ENCODE results near the gene IFI27L2.

IFI27L2 gene

DNA sequence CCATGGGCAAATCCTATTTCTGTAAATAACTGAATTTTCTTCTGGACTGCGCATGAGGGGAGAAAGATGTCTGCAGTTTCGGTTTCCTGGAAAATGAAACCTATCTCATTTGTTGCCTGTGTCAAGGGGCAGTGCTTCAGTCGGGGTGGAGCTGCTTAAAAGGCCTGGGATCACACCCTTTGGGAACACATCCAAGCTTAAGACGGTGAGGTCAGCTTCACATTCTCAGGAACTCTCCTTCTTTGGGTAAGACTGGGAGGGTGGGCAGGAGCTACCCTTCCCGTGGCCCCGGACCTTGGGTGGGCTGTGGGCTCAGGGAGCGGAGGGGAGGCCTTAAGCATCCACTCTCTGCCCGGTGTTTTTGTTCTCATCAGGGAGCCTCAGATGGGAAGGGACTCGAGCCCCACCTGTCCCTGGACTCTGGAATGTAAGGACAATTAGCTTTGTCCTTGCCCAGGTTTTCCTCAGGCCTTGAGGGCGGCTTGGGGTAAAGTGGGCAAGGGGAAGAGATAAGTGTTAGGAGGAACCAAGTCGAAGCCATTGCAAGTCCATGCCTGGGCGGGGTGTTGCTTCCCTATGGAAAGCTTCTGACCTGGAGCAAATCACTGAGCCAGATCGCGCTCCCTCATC, 18.7 kb downstream of the IFI27L2 start, which contains the start of gene IFI27:
IFI27 (plus strand) TSS at position 185 of the 630 bp plus-strand sequence.
- no peak within 1 kb of the TSS for H3K4me3 ChIP-seq (replicated peaks; ENCODE audit: insufficient read depth, low read length)
- no peaks in the 10 kb centered on the region for H3K27me3 ChIP-seq (ENCODE audit: insufficient read depth, poor library complexity, severe bottlenecking)
- TF ChIP-seq POLR2AphosphoS5 (IDR thresholded peaks at IDR 0.05; ENCODE audit: low read depth) (no peak), SPI1 (IDR thresholded peaks at IDR 0.05; ENCODE audit: borderline replicate concordance, low read depth) (no peak), GABPA (IDR thresholded peaks at IDR 0.05; ENCODE audit: low read depth) (no peak)
- TF ChIP-seq, protein P1, sequence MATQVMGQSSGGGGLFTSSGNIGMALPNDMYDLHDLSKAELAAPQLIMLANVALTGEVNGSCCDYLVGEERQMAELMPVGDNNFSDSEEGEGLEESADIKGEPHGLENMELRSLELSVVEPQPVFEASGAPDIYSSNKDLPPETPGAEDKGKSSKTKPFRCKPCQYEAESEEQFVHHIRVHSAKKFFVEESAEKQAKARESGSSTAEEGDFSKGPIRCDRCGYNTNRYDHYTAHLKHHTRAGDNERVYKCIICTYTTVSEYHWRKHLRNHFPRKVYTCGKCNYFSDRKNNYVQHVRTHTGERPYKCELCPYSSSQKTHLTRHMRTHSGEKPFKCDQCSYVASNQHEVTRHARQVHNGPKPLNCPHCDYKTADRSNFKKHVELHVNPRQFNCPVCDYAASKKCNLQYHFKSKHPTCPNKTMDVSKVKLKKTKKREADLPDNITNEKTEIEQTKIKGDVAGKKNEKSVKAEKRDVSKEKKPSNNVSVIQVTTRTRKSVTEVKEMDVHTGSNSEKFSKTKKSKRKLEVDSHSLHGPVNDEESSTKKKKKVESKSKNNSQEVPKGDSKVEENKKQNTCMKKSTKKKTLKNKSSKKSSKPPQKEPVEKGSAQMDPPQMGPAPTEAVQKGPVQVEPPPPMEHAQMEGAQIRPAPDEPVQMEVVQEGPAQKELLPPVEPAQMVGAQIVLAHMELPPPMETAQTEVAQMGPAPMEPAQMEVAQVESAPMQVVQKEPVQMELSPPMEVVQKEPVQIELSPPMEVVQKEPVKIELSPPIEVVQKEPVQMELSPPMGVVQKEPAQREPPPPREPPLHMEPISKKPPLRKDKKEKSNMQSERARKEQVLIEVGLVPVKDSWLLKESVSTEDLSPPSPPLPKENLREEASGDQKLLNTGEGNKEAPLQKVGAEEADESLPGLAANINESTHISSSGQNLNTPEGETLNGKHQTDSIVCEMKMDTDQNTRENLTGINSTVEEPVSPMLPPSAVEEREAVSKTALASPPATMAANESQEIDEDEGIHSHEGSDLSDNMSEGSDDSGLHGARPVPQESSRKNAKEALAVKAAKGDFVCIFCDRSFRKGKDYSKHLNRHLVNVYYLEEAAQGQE (IDR thresholded peaks at IDR 0.05; ENCODE audit: insufficient replicate concordance, low read depth): no peak
- TF ChIP-seq, protein P2, sequence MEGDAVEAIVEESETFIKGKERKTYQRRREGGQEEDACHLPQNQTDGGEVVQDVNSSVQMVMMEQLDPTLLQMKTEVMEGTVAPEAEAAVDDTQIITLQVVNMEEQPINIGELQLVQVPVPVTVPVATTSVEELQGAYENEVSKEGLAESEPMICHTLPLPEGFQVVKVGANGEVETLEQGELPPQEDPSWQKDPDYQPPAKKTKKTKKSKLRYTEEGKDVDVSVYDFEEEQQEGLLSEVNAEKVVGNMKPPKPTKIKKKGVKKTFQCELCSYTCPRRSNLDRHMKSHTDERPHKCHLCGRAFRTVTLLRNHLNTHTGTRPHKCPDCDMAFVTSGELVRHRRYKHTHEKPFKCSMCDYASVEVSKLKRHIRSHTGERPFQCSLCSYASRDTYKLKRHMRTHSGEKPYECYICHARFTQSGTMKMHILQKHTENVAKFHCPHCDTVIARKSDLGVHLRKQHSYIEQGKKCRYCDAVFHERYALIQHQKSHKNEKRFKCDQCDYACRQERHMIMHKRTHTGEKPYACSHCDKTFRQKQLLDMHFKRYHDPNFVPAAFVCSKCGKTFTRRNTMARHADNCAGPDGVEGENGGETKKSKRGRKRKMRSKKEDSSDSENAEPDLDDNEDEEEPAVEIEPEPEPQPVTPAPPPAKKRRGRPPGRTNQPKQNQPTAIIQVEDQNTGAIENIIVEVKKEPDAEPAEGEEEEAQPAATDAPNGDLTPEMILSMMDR (IDR thresholded peaks at IDR 0.05; ENCODE audit: insufficient read depth, low read length): no peak
- no peak for DNase-seq (ENCODE audit: low read depth in 1 of 2, low spot score in 1 of 2)
- H3K27ac ChIP-seq (replicated peaks): no peak within 1 kb of the TSS

DNA sequence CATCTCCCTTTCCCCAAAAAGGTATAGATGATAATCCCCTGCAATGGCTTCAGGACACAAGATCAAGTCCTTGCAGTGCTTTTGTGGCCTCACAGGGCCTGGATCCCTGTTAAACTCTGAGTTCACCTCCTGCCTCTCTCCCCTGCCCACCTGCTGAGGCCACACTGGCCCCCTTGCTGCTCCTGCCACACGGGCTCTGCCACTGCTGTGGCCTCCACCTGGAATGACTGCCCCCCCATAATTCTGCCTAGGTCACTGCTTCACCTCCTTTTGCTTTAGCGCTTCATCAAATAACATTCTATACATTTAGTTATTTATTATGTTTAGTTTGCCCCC, 19.5 kb downstream of the IFI27L2 start:
- TF ChIP-seq POLR2AphosphoS5 (IDR thresholded peaks at IDR 0.05; ENCODE audit: low read depth) (no peak), GABPA (IDR thresholded peaks at IDR 0.05; ENCODE audit: low read depth) (no peak), SPI1 (IDR thresholded peaks at IDR 0.05; ENCODE audit: borderline replicate concordance, low read depth) (no peak)
- TF ChIP-seq, protein P1 (IDR thresholded peaks at IDR 0.05; ENCODE audit: insufficient replicate concordance, low read depth): no peak
- TF ChIP-seq, protein P2 (IDR thresholded peaks at IDR 0.05; ENCODE audit: insufficient read depth, low read length): no peak
- DNase-seq (ENCODE audit: low read depth in 1 of 2, low spot score in 1 of 2): no peak
- Histone ChIP-seq H3K27me3 (ENCODE audit: insufficient read depth, poor library complexity, severe bottlenecking) (no peaks in the 10 kb centered on the region), H3K4me3 (replicated peaks; ENCODE audit: insufficient read depth, low read length) (no peak overlapping the region), H3K27ac (replicated peaks) (no peak overlapping the region)

DNA sequence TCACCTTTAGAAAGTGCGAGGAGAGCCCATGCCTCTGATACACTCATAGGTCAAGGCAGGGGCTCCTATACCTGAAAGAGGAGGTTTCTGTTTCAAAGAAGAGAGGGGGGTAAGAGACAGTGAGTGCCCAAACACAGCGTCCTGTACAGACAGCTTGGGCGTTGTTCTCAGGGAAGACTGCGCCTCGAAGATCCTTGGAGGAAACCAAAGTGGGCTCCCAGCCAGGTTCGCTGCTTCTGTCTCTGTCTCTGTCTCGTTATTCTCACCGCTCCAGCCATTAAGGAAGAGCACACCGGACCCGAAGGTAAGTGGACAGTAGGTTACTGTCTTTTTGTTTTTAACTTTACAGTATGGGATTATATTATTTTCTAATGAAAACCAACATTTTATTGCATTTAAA, 24.7 kb downstream of the IFI27L2 start:
- TF ChIP-seq GABPA (IDR thresholded peaks at IDR 0.05; ENCODE audit: low read depth) (no peak), SPI1 (IDR thresholded peaks at IDR 0.05; ENCODE audit: borderline replicate concordance, low read depth) (no peak), POLR2AphosphoS5 (IDR thresholded peaks at IDR 0.05; ENCODE audit: low read depth) (no peak)
- TF ChIP-seq, protein P2 (IDR thresholded peaks at IDR 0.05; ENCODE audit: insufficient read depth, low read length): no peak
- TF ChIP-seq, protein P1 (IDR thresholded peaks at IDR 0.05; ENCODE audit: insufficient replicate concordance, low read depth): no peak
- no peak for DNase-seq (ENCODE audit: low read depth in 1 of 2, low spot score in 1 of 2)
- H3K27ac ChIP-seq (replicated peaks): no peak overlapping the region
- H3K27me3 ChIP-seq (ENCODE audit: insufficient read depth, poor library complexity, severe bottlenecking): no peaks in the 10 kb centered on the region
- H3K4me3 ChIP-seq (replicated peaks; ENCODE audit: insufficient read depth, low read length): no peak overlapping the region

Measured in HL-60 (cell line).